Spinal cord (tissue), 10 donors: ENCODE data around the gene AQP1. TPM values are rescaled to one million over a fixed set of nuclear protein-coding genes. Genes with fewer than 3 reads are reported as not detected.
A peak's percentile ranks its signal among the peaks of the same experiment; 100 is the strongest.

Experiments
- DNase-seq, 6 donors: peaks; one replicate each; pipeline versions ENCODE4 v3.0.0 to v3.0.0-alpha.2; 2013 to 2015; ENCODE audit warnings: low spot score in 6 of 6, low read depth in 4 of 6
- H3K27ac ChIP-seq: one replicate; pipeline ENCODE4 v1.5.1; 2013; ENCODE audit warnings: low read depth, low read length, control low read depth
- H3K27me3 ChIP-seq: one replicate; pipeline ENCODE4 v1.6.1; 2013; ENCODE audit warnings: low read length; ENCODE audit not compliant: control insufficient read depth, insufficient read depth
- H3K36me3 ChIP-seq: one replicate; pipeline ENCODE4 v1.6.1; 2013; ENCODE audit warnings: low read length; ENCODE audit not compliant: control insufficient read depth, insufficient read depth
- H3K4me1 ChIP-seq: one replicate; pipeline ENCODE4 v1.6.1; 2013; ENCODE audit warnings: low read length; ENCODE audit not compliant: control insufficient read depth, insufficient read depth
- H3K4me3 ChIP-seq: one replicate; pipeline ENCODE4 v1.5.1; 2013; ENCODE audit warnings: low read depth, low read length, control low read depth
- H3K9me3 ChIP-seq: one replicate; pipeline ENCODE4 v1.6.1; 2013; ENCODE audit warnings: low read length; ENCODE audit not compliant: control insufficient read depth, insufficient read depth
- WGBS: methylation state at CpG from one replicate; pipeline ENCODE4 v1.1.5; 2013; ENCODE audit warnings: missing lambda C conversion rate; ENCODE audit not compliant: insufficient coverage; 5-methylcytosine and 5-hydroxymethylcytosine counted together
- polyA plus RNA-seq, 2 donors: library from polyadenylated mRNA; unstranded; fragments of 120-200 nt; gene quantifications; one replicate each; pipeline ENCODE4 v1.2.1, GENCODE V29; 2013; ENCODE audit not compliant: insufficient read length in 2 of 2
- total RNA-seq, 2 donors: library from RNA; depleted of rRNA in 1 of 2; stranded (reverse); fragments of 120-200 nt in 1 of 2; fragments of >200 nt in 1 of 2; gene quantifications; one replicate each; pipeline versions ENCODE4 v1.2.3 to v1.2.4, GENCODE V29; 2013 to 2014
- donor health status: healthy.

Gene AQP1
- total and polyA plus RNA-seq, 4 donors, result 64.4 to 120 (median 89.7) TPM

DNA sequence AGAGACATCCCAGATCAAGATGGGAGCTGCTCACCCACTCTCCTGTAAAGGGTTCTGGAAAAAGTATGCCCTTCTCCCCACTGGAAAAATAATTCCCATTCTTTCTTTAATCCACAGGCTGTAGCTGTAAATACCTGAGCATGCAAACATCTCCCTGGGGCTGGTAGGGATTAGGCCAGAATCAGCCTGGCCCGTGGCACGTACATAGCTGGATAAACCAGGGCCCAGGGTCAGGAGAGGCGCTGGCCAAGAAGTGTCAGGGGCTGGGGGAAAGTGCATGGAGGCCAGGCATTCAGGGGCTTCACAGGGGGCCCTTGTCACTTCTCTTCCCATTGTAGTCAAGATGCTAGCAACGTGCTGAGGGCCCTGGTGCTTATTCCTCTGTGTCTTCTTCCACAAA lies 30.7 kb upstream of the AQP1 start:
- H3K4me1 ChIP-seq, result peaks cover 5% of the 10 kb centered on the region
- no peaks in the 10 kb centered on the region for H3K9me3 ChIP-seq
- DNase-seq, result no peak
- H3K36me3 ChIP-seq, result peaks cover 16% of the 10 kb centered on the region
- no peak overlapping the region for H3K27ac ChIP-seq
- H3K4me3 ChIP-seq, result no peak overlapping the region
- 76% methylated on average over 4 of the region's 4 CpGs for WGBS
- H3K27me3 ChIP-seq, result no peaks in the 10 kb centered on the region

DNA sequence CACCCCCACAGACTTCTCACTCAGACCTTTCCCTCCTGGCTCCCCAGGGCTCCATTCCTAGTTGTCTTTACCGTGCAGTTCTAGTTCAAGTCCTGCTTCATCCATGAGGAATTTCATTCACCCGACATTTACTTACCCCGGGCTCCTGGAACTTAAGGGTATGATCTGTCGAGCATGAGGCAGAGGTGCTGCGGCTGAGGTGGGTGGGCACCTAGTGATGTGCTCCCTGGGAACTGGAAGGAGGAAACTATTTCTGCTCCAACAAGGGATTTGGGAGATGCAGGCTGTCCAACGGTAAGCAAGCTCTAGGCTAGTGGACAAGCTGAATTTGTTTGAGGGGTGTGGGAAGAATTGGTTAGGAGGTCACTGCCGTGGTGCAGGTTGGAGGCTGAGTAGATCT lies 30.2 kb upstream of the AQP1 start:
- H3K9me3 ChIP-seq, result no peaks in the 10 kb centered on the region
- H3K27me3 ChIP-seq, result no peaks in the 10 kb centered on the region
- H3K4me1 ChIP-seq, result peaks cover 10% of the 10 kb centered on the region
- H3K4me3 ChIP-seq, result no peak overlapping the region
- peaks cover 16% of the 10 kb centered on the region for H3K36me3 ChIP-seq
- DNase-seq, result no peak
- 93% methylated on average over 5 of the region's 7 CpGs for WGBS
- H3K27ac ChIP-seq, result no peak overlapping the region

DNA sequence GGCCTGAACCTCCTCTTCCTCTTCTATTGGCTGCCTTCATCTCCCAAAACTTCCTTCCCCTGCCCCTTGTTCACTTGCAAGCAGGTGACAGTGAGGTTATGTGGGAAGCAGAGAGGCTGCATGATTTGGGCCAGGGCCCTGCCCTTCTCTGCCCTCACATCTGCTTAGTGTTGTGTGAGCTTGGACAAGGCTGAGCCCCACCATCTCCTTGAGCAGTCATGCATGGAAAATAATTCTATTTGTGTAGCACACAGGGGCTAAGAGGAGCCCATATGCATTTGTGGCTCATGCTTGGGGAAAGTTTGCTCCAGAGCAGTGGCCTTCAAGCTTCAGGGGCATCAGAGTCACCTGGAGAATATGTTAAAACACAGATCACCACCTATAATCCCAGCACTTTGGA lies 26.8 kb upstream of the AQP1 start:
- no peaks in the 10 kb centered on the region for H3K27me3 ChIP-seq
- no peaks in the 10 kb centered on the region for H3K9me3 ChIP-seq
- H3K4me3 ChIP-seq, result no peak overlapping the region
- H3K27ac ChIP-seq, result no peak overlapping the region
- no peak for DNase-seq
- H3K36me3 ChIP-seq, result peaks cover 13% of the 10 kb centered on the region
- H3K4me1 ChIP-seq, result peaks cover 29% of the 10 kb centered on the region

DNA sequence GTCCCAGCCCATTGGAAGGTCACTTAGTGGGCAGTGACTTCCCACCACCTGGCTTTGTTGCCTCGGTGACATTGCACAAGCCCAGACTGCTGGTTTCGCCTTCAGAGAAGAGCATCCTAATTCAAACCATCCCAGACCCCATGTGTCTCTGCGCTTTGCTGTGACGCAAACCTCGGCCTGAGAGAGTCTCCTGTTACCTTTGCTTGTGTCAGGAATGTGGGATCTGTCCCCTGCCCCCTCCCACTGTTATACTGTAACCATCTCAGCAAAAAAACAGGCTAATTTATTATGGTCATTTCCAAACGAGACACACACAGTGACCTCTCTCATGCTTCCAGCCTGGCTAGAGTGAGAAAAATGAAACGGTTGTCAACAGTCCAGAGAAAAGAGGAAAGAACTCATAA lies 25.0 kb upstream of the AQP1 start:
- DNase-seq, result peak in 1 of 6 donors; percentile 31
- peaks cover 25% of the 10 kb centered on the region for H3K4me1 ChIP-seq
- peaks cover 2% of the 10 kb centered on the region for H3K27me3 ChIP-seq
- H3K36me3 ChIP-seq, result peaks cover 13% of the 10 kb centered on the region
- H3K27ac ChIP-seq, result no peak overlapping the region
- no peaks in the 10 kb centered on the region for H3K9me3 ChIP-seq
- no peak overlapping the region for H3K4me3 ChIP-seq
- 67% methylated on average over 6 of the region's 7 CpGs for WGBS

DNA sequence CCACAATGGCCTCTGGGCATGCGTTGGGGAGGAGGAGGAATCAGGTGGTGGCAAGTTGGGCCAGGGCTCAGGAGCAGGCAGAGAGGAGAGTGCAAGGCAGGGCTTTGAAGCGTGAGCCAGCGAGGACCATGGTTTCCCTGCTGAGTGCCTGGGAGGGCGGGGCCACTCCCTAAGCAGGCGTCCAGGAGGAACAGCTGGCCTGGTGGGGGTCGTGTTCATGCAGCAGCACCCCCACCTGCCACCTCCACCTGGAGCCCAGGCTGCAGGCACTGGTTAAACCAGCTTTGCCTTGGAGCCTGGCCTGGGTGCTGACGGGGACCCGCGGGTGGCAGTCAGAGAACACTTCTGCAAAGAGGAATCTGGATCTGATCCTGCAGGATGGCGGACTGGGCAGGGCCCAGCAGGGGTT lies 24.2 kb upstream of the AQP1 start:
- Histone ChIP-seq H3K9me3 (no peaks in the 10 kb centered on the region), H3K4me1 (peaks cover 33% of the 10 kb centered on the region), H3K4me3 (no peak overlapping the region), H3K27ac (no peak overlapping the region), H3K27me3 (peaks cover 2% of the 10 kb centered on the region), H3K36me3 (peaks cover 15% of the 10 kb centered on the region)
- DNase-seq, result no peak
- 49% methylated on average over 9 of the region's 10 CpGs for WGBS

DNA sequence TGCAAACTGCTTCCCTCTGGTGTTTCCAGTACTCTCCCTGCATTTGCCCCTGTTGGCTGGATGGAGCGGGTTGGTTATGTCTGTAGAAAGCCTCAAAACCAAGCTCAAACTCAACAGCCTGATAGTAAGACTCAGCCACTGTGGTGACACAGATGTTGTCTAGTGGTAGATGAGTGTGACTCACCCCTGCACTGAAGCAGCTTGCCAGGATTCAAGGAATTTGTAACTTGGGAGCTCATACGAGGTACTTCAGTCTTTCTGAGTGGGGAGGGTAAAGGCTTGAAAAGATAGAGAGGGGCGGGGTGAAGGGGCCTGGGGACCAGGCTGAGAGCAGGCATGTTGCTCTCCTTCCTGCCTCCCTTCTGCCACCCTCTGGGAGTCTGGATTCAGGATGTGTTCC lies 22.9 kb upstream of the AQP1 start:
- Histone ChIP-seq H3K36me3 (peaks cover 10% of the 10 kb centered on the region), H3K9me3 (no peaks in the 10 kb centered on the region), H3K27ac (peak overlapping the region; percentile 22), H3K27me3 (peaks cover 2% of the 10 kb centered on the region), H3K4me1 (peaks cover 45% of the 10 kb centered on the region), H3K4me3 (no peak overlapping the region)
- DNase-seq, result peak in 1 of 6 donors; percentile 69
- WGBS, result 0% methylated on average over 1 of the region's 3 CpGs

DNA sequence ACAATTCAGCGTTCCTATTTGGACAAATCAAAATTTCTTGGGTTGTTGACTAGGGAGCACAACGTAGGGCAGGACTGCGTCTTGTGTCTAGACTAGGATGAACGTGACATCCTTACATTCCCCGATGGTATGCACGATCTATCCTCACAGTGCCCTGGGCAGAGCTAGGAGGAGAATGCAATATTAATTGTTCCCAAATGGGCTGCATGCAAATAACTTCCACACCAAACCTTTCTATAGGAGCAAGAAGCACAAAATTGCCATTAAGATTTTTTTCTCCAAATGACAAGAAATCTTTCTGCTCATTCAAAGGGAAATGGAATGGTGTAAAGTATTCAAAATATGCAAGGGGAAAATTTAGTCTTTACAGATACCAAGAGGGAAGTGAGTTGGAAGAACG lies 21.4 kb upstream of the AQP1 start:
- Histone ChIP-seq H3K9me3 (no peaks in the 10 kb centered on the region), H3K4me3 (no peak overlapping the region), H3K27me3 (peaks cover 2% of the 10 kb centered on the region), H3K4me1 (peaks cover 60% of the 10 kb centered on the region), H3K27ac (no peak overlapping the region), H3K36me3 (peaks cover 2% of the 10 kb centered on the region)
- DNase-seq, result no peak
- WGBS, result 100% methylated on average over 7 of the region's 7 CpGs

DNA sequence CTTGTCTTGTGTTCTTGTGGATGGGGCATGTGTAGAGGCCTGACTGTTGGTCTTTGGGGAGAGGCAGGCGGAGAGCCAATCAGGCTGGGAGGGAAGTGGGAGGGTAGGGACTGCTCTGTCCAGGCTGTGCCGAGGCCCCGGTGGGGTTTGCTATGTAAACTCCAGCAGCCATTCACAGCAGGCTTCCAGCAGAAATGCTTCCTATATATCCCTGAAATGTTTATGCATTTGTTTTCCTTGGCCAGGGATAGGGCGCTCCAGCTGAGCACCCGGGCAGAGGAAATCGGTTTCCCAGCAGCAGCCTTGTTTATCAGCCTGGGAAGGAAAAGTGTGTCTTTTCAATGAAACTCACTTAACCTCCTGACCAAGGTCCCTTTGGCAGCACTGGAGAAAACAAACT lies 18.3 kb upstream of the AQP1 start:
- peaks cover 5% of the 10 kb centered on the region for H3K27me3 ChIP-seq
- H3K36me3 ChIP-seq, result peaks cover 2% of the 10 kb centered on the region
- H3K4me1 ChIP-seq, result peaks cover 50% of the 10 kb centered on the region
- H3K9me3 ChIP-seq, result no peaks in the 10 kb centered on the region
- WGBS, result 37% methylated on average over 3 of the region's 6 CpGs
- peak overlapping the region; percentile 41 for H3K27ac ChIP-seq
- peak in 5 of 6 donors; percentile 31 to 85 (median 56) for DNase-seq
- H3K4me3 ChIP-seq, result no peak overlapping the region

DNA sequence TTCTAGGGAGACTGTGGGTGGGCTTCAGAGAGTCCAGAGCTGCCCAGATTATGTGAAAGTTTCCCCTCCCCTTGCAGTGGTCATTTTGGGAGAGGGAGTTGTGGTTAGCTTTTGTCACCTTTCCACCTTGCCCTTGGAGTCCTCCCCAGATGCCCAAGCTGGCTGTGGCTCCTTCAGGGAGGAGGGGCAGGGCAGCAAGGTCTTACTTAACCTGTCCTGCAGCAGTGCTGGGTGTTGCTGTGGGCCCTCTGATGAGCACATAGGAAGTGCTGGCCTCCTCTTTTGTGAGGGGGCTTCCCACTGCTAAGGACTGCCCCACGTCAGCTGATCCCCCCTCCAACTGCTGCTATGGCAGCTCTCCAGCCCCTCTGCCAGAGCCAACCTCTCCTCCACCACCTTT lies 17.6 kb upstream of the AQP1 start:
- no peaks in the 10 kb centered on the region for H3K9me3 ChIP-seq
- peaks cover 4% of the 10 kb centered on the region for H3K36me3 ChIP-seq
- no peak for DNase-seq
- H3K27ac ChIP-seq, result peak overlapping the region; percentile 41
- 11% methylated on average over 1 of the region's 1 CpG for WGBS
- peaks cover 5% of the 10 kb centered on the region for H3K27me3 ChIP-seq
- H3K4me3 ChIP-seq, result no peak overlapping the region
- H3K4me1 ChIP-seq, result peaks cover 54% of the 10 kb centered on the region

DNA sequence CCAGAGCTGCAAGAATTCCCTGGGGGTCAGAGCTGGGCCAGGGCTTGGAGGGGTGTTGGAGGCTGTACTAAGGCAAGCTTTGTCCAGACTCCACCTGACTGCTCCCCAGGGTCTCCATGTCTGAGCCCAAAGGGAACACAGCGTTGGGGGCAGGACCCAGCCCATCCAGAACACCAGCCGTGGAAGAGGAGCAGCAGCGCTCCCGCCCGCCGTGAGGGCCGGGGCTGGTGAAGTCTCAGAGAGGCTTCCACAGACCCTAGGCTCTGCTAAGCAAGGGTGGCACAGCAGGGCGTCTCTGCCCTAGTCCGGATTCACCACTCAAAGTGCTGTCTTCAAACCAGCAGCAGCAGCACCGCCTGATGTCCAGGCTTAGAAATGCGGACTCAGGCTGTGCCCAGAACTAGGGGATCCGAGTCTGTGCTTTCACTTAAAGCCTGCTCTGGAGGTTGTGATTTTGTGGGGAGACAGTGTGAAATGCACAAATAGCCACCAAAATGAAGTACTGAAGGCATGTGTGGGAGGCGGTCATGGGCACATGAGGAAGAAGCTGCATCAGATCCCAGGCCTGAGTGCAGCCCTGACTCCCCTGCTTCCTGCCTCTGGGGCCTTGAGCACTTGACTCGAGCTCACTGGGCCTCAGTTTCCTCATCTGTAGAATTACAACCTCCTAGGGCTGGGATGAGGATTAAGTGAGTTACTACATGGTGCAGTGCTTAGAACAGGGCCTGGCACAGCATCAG lies 16.6 kb upstream of the AQP1 start:
- no peak for DNase-seq
- Histone ChIP-seq H3K27ac (no peak overlapping the region), H3K4me3 (no peak overlapping the region), H3K4me1 (peaks cover 62% of the 10 kb centered on the region), H3K9me3 (no peaks in the 10 kb centered on the region), H3K36me3 (peaks cover 4% of the 10 kb centered on the region), H3K27me3 (peaks cover 5% of the 10 kb centered on the region)
- 84% methylated on average over 8 of the region's 14 CpGs for WGBS
